ENCODE results near the gene INSL3.

The INSL3 gene

DNA sequence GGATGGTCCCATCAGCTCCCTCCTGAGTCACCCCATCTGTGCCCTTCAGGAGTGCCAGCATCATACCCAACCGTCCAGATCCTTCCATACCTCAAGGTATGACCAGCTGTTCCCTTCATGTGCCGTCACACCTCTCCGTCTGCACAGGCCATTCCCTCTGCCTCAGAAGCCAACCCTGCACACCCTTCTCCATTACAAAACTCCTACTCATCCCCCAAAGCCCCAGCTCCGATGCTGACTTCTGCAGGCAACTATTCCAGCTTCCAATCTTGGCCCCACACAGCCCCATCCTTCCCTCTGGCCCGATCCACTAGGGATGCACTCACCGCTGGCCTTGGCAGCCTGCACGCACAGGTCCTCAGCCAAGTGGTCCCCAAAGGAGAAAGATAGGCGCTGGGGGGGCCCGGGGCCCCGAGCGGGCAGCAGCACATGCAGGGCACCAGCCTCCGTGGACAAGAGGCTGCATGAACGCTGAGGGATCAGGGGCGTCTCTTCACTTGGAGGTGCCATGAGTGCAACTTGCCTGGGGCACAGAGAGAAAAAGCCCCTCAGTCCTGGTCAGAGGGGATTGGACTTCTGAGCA, 22.7 kb upstream of the INSL3 start:
- no peak for DNase-seq

DNA sequence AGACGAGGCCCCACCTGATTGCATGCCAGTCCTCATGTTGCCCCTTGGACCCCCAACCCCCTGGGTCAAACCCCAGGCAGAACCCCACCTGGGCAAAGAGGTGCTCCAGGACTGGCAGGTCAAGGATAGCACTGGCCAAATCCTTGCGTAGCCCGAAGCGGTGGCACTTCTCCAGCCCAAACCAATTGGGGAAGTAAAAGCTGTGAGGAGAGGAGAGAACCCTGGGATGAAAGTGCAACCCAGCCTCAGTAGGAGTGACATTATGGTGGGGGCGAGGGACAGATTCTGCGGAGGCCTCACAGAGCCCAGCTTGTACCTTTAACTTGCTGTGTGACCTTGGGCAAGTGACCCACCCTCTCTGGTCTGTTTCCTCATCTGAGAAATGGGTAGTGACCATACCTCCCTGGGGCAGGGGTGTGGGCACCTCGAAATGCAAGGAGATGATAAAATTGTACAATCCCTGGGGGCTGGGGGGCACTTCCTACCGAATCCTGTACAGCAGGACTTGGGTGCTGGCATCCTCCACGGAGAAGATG, 22.0 kb upstream of the INSL3 start:
- no peak for DNase-seq

DNA sequence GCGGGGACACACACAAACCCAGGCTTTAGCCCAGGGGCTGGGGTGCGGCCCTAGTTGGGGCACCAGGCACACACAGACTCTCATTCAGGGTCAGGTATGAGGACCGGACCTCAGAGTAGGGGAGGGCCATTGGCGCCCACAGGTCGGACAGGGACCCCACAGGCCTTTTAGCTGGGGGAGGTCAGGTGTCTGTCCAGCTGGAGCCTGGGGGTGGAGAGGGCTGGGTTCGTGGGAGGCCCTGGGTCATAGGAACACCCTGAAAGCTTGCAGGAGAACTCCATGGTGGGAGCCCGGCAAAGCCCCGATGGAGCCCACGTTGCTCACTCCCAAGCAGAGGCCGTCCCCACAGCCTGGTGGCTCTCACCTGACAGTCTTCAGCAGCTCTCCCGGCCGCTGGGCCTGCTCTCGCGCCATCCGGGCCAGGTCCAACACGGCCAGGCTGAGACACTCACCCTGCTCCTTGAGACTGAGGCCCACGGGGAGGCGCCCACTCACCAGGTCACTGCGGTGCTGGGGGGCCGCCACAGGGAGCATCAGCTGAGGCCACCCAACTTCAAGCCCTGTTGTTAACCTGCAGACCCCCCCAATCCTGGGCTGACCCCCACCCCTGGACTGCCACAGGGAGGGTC, 21.5 kb upstream of the INSL3 start:
- no peak for DNase-seq

DNA sequence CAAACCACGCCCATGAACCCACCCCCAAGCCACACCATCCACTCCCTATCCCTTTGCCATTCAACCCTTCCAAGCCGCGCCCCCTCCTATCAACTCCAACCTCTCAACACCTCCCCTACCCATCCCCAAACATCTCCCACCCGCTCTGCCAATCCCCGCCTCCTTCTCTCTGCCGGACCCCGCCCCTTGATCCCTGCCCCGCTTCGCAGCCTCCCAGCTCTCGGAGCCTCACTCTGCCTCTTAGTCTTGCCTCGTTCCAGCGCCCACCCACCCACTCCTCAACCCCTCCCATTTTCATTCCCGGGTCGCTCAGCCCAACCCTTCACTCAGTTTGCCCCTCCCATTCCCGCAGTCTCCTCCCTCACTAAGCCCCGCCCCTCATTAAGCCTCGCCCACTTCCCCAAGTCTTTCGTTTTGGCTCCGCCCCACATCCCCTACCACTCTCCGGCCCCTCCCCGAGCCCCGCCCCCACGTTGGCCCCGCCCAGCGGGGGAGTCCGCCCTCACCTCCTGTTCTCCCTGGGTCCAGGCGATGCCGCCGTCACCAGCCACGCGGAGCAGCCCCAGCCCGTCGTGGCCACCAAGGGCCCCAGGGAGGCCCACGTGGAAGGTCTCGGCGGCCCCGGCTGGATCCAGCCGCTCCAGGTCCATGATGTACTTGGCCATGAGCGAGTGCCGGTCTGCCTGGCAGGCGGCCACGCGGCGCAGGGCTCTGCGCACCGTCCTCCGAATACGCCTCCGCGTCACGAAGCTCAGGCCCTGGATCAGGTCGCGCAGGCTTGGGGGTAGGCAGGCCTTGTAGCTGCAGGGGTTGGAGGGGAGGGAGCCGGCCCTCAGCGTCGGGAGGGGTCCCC, 20.7 kb upstream of the INSL3 start:
- peak; percentile 97 for DNase-seq

DNA sequence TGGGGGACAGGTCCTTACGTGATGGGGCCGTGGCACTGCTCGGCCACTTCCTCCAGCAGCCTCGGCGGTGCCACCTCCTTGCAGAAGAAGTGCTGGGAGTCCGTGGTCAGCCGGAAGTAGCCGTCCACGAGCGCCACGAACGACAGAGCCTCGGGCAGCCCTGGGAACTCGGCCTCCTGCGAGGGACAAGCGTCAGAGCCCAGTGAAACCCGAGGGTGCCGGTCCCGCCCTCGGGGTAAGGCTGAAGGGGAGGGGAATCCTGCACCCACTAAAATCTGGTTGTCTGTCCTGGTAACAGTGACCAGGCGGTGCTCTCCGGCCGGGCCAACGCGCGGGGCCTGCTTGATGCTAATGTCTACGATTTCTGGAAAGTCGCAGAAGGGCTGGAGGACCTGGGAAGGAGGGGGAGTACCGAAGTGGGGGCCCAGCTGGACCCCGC, 20.1 kb upstream of the INSL3 start:
- DNase-seq = no peak

DNA sequence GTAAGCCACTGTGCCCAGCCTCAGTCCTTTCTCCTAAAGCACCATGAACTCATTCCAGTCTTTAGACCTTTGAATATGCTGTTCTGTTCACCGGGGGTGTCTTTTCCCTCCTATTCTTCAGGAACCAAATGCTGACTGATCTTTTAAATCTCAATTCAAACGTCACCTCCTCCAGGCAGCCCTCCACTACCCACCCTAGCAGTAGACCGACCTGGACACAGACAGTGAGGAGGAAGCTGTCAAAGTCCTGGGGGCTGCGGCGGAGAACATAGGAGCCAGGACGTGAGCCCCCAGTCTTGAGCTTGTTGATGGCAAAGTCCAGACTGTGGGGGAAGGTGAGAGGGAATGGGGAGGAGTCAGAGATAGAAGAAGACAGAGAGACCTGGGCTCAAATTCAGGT, 18.7 kb upstream of the INSL3 start:
- DNase-seq = no peak

DNA sequence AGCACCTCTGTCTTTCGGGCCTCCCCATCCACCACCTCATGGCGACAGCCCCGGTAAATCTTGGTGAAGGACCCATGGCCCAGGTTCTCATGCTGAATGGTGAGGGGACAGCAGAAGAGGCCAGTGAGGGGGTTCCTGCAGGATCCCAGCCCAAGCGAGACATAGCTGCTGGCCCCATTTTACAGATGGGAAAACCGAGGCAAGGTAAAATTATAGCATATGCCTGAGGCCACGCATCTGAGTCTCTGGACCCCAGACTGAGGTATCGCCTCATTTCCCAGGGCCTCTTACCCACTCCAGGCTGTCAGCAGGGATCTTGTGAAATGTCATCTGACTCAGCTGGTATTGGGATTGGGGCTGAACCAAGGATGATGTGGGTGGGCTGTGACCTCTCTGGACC, 16.7 kb upstream of the INSL3 start:
- no peak for DNase-seq

DNA sequence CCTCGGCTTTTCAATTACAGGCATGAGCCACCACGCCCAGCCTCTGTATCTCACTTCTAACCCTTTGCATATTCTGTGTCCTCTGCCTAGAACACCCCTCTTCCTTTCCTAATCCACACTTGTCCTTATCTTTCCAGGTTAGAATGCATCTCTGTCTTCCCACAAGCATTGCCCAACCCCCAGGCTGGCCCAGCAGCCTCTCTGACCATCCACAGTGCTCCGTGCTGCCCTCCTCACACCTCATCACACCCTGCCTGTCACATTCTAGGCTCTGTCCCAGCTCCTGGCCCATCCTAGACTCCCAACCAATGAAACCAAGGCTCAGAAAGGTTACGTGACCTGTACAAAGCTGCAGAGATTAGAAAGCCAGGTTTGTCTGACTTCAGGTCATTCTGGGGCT, 15.2 kb upstream of the INSL3 start:
- DNase-seq = no peak

DNA sequence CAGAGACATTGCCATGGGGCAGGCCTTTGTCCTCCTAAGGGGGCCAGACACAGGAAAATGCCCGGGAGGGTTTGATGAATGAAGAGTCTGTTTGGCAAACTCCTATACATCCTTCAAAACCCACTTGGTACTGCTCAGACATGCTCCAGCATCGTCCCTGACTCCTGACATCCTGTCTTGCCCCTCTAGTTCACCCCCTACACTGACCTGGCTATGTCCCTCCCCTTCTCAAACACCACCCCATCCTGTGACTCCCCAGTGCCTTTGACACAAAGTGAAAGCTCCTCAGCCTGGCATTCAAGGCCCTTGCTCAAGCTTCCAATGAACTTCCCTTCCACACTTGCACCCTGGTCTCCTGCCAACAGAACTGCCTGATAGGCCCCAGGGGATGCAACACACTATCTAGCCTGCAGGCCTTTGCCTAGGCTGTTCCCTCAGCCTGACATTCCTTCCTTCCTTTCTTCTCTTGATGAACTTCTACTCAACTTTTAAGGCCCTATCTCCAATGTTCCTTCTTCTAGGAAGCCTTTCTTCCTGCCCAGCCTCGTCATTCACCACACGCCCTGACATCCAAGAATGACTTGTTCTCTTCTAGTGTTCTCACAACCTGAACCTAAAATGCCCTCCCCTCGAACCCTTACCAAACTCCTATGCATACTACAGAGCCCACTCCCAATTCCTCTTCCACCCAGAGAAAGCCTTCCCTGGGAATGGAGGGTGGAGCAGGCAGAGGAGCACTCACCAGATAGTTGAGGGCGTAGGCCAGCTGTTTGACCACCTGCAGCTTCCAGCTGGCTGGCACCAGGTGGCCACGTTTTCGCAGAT, 14.1 kb upstream of the INSL3 start:
- no peak for DNase-seq

DNA sequence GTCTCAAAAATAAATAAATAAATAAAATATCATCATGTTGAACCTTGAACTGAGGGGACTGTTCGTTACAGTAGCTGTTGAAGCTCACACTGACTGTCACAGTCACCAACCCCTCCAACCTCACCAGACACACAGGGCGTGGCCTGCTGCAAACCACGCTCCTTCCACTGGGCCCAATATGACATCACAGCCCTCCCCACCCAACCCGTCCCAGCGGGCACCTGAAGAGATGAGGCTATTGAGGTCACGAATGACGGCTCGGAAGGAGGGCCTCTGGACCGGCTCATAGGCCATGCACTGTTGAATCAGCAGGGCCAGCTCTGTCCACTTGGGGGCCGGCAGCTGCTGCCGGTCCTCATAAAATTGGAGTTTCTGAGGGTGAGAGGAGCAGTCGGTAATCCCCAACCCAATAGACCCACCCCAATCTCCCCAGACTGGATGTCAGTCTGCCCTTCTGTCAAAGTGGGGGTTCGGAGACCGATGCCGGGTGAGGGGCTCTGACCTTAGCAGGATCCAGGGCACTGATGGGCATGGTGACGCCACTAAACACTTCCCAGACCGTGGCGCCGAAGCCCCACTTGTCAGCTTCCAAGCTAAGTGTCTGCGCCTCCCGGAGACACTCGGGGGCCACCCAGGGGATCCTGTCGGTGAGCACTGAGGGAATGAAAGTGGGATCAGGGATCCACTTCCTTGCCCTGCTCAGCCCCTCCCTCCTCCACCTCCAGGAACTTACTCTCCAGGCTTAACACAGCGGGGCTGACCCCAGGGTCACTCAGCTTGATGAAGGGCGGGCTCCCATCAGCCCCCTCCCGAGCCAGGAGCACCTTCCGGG, 13.2 kb upstream of the INSL3 start:
- no peak for DNase-seq

DNA sequence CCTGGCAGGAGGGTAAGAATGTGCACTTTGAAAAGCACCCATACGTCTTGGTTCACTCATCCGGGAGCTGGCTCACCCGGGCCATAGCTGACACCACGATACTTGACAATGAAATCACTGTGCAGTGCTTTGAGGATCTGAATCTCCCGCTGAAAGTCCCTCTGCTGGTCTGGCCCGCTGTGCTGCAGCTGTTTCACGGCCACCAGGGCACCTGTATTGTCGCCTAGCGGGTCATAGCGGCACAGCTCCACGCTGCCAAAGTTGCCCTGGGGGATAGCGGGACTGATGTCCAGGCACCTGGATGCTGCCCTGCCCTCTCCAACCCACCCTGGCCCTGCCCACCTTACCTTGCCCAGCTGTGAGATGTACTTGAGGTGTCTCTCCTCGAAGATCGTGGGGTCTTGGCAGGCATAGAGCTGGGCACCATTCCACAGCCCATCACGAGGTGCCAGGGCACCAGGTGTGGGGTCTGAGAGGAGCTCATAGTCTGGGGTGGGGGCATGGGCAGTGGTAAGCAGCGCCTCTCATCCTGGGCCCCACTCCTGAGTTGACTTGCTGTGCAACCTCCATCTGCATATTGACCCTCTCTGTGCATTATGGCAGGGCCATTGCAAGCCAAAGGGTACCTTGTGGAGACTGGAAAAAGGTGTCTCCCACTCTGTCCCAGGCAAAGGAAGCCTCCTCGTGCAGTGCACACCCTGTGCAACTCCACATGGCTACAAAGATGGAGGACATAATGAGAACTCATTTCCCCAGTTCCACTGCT, 11.3 kb upstream of the INSL3 start:
- DNase-seq = no peak

DNA sequence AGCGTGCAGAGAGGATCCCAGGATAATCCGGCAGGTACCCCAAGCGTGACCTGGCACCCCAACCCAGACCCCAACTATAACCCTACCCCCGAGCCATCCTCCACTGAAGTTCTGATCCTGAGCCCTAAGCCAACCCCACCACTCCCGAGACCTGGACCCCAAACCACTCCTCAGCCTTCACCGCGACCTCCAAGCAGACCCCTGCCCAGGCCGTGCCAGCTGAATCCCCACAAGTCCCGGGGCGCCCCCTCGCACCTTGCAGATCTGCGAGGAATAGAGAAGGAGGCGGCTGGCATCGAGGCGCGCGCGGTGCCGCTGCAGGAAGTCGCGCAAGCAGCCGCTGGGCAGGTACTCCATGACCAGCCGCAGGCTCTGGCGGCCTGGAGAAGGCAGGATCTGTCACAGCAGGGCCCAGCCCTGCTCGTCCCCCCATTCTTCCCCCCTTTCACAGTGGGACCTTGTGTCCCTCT, 10.1 kb upstream of the INSL3 start:
- no peak for DNase-seq

DNA sequence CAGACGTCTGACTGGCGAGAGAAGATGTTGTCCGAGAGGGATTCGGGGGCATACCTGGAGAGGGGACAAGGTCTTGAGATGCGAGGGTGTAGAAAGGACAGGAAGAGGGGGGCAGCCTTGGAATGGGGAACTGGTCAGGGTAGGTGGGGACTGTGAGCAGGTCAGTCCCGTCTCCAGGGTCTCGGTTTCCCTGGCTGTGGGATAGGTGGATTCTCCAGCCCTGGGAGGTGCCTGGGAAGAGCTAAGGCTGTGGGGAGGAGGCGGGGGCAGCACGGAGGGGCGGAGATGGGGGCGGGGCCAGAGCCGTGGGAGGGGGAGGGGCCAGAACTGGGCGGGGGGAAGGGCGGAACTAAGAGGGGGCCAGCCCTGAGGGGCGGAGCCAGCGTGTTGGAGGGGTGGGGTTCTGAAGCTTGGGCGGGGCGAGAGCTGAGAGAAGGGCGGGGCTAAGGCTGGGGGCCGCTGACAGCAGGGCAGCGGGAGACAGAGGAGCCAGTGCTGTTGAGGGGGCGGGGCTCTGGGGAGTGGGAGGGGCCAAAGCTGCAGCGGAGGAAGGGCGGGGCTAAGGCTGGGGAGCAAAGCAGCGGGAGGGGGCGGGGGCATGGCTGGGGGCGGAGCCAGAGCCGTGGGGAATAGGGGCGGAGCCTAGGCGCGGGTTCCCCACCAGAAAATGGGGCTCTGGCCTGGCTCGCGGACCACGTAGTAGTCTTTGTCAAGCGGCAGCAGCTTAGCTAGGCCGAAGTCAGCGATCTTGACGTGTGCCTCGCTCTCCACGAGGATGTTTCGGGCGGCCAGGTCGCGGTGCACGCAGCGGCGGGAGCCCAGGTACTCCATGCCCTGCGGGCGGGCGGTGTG, 9.5 kb upstream of the INSL3 start:
- peak; percentile 89 for DNase-seq

DNA sequence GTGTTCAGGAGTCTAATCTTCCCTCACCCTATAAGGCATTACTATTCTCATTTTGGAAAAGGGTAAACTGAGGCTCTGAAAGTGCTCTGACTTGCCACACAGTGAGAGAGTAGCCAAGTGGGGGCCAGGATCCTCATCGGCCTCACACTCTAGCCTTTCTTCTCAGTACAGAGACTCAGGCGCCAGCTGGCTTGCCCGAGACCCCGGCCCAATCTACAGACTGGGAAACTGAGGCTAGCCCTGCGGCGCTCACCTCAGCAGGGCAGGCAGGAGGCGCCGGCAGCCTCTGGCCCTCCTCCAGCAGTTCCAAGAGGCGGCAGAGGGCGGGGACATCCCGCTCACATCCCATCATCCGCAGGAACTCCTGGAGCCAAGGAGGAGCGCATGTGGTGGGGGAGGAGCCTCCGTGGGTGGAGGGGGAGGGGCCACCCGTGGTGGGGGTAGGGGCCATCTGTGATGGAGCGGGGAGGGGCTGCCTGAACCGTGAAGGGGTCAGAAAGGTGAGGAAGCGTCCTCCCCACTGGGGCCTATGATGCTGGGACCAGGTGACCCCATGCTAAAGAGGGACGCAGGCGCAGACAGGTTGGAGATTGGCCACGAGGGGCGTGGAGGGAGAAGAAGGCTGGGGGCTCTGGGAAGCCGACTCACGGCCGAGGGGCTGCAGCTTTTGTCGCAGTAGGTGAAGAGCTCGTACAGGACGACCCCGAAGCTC, 8.7 kb upstream of the INSL3 start:
- no peak for DNase-seq

DNA sequence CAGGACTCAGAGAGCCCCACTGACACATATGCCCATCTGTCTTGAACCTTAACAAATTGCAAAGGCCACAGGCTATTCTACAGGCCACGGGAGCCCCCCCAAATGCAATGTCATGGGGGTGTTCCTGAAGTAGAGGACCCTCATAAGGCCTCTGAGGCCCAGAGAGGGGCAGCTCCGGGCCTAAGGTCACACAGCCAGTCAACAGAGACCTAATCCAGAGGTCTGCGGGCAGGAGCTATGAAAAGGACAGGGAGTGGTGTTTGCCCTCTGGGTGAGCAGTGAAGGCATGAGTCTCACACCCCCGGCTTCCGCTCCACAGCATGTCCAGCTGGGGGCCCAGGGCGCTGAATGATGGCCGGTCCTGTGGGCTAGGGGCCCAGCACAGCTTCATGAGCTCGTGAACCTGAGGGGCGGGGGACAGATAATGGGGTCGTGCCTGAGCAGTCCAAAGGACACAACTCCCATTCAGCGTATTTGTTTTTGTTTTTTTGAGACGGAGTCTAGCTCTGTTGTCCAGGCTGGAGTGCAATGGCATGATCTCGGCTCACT, 5.3 kb upstream of the INSL3 start:
- no peak for DNase-seq

DNA sequence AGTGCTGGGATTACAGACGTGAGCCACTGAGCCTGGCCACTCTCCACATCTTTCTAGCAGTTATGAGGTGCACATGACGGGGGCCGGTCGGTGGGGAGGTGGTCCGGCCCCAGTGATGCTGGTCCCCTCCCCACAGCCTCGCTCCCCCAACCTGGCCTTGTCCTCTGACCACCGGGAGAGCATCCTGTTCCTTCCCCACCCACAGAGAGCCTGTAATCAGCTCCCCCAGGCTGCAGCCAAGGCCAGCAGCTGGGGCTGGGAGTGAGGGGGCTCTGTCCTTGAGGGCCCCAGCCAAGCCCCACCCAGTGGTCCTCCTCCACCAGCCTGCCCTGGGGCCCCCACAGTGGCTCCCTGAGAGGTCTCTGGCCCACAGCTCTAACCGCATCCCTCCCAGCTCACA, 3.0 kb upstream of the INSL3 start:
- DNase-seq = no peak

DNA sequence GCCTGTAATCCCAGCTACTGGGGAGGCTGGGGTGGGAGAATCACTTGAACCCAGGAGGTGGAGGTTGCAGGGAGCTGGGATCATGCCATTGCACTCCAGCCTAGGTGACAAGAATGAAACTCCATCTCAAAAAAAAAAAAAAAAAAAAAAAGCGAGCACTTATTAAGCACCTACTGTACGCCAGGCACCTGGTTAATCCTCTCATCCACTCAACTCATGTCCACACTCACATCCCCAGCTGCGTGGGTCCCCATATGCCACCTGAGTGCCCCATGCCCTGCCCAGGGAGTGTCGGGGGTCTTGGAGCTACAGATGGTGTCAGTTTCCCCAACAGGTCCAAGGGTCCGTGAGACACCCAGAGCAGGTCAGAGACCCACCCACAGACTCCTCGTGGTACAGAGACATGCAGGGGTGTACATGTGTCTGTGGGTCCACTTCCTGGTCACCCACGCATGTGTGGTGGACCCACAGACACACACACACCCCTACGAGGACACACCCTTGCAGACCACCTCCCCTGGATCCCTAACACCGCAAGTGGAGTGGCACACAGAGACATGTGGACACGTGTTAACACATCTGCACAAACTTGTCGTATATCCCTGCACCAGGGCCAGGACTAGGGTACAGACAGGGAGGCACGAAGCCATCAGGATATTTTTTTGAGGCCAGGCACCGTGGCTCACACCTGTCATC, 3.5 kb downstream of the INSL3 start:
- no peak for DNase-seq

DNA sequence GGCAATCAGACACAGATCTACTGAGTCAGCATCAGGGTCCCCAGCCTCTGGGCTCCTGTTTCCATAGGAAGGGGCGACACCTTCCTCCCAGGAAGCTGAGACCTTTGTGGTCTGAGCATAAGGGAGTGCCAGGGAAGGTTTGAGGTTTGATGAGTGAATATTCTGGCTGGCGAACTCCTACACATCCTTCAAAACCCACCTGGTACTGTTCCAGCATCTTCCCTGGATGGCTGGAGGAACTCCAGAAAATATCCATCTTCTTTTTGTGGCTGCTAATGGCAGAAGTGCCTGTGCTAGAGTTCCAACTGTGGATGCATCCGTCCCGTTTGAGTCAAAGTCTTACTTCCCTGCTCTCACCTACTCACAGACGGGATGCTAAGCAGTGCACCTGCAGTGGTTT, 9.2 kb downstream of the INSL3 start:
- DNase-seq = no peak

DNA sequence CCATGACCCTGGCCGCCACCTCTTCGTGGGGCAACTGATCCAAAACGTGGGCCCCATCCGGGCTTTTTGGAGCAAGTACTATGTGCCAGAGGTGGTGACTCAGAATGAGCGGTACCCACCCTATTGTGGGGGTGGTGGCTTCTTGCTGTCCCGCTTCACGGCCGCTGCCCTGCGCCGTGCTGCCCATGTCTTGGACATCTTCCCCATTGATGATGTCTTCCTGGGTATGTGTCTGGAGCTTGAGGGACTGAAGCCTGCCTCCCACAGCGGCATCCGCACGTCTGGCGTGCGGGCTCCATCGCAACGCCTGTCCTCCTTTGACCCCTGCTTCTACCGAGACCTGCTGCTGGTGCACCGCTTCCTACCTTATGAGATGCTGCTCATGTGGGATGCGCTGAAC, 9.6 kb downstream of the INSL3 start:
- DNase-seq = no peak
